Measurements from ENCODE around the gene CD84.
"Not testable (repeated sequence)": the region's sequence is repeated elsewhere in the genome, so short reads cannot be mapped to it uniquely, and the experiment has no call there.

CD84 gene

DNA sequence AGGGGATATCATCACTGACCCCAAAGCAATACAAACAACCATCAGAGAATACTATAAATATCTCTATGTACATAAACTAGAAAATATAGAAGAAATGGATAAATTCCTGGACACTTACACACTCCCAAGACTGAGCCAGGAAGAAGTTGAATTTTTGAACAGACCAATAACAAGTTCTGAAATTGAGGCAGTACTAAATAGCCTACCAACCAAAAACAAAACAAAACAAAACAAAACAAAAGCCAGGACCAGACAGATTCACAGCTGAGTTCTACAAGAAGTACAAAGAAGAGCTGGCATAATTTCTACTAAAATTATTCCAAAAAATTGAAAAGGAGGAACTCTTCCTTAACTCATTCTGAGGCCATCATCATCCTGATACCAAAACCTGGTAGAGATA lies 18.5 kb downstream of the CD84 start:
- H4K91ac ChIP-seq (ENCODE audit: low read length): no peak overlapping the region
- no peak overlapping the region for H2AK5ac ChIP-seq (ENCODE audit: low read length, severe bottlenecking)
- no peak overlapping the region for H2BK12ac ChIP-seq (ENCODE audit: low read length in 2 of 2)
- H3K4ac ChIP-seq (ENCODE audit: low read depth in 1 of 2, low read length in 2 of 2): no peak overlapping the region
- DNase-seq: no peak
- no peak overlapping the region for H2BK5ac ChIP-seq (ENCODE audit: low read depth, low read length, poor library complexity, severe bottlenecking)
- H2BK15ac ChIP-seq (ENCODE audit: low read depth, poor library complexity, severe bottlenecking): no peak overlapping the region
- no peaks in the 10 kb centered on the region for H3K79me1 ChIP-seq (replicated peaks; ENCODE audit: low read length, poor library complexity, severe bottlenecking)
- H3K4me3 ChIP-seq (ENCODE audit: insufficient read depth in 1 of 2, low read depth in 1 of 2, low read length in 2 of 2): no peak overlapping the region
- H3K36me3 ChIP-seq (ENCODE audit: control insufficient read depth in 1 of 2, insufficient read depth in 2 of 2, low read depth in 1 of 2, low read length in 2 of 2): no peaks in the 10 kb centered on the region
- no peak overlapping the region for H3K14ac ChIP-seq (ENCODE audit: low read length in 2 of 2)
- peaks cover 0 to 3% of the 10 kb centered on the region in 2 experiments for H3K27me3 ChIP-seq (ENCODE audit: control insufficient read depth in 1 of 2, insufficient read depth in 1 of 2, low read length in 2 of 2)
- H2AFZ ChIP-seq (ENCODE audit: low read depth, low read length): no peak overlapping the region
- no peak overlapping the region for H3K18ac ChIP-seq (ENCODE audit: low read depth in 1 of 2, low read length in 2 of 2)
- no peak overlapping the region for H3K27ac ChIP-seq (ENCODE audit: low read length, poor library complexity, severe bottlenecking)
- no peak overlapping the region for H3K23ac ChIP-seq (ENCODE audit: low read length in 2 of 2)
- H4K8ac ChIP-seq (ENCODE audit: low read length): no peak overlapping the region
- H2BK120ac ChIP-seq (ENCODE audit: low read depth, low read length): no peak overlapping the region
- no peaks in the 10 kb centered on the region for H3K4me1 ChIP-seq (ENCODE audit: control insufficient read depth, insufficient read depth, low read depth, low read length)
- peaks cover 3% of the 10 kb centered on the region for H3K9me3 ChIP-seq (ENCODE audit: control insufficient read depth, low read length)
- no peak overlapping the region for H3K4me2 ChIP-seq (ENCODE audit: low read length, poor library complexity, severe bottlenecking)
- no peak overlapping the region for H3K9ac ChIP-seq (ENCODE audit: low read length)

DNA sequence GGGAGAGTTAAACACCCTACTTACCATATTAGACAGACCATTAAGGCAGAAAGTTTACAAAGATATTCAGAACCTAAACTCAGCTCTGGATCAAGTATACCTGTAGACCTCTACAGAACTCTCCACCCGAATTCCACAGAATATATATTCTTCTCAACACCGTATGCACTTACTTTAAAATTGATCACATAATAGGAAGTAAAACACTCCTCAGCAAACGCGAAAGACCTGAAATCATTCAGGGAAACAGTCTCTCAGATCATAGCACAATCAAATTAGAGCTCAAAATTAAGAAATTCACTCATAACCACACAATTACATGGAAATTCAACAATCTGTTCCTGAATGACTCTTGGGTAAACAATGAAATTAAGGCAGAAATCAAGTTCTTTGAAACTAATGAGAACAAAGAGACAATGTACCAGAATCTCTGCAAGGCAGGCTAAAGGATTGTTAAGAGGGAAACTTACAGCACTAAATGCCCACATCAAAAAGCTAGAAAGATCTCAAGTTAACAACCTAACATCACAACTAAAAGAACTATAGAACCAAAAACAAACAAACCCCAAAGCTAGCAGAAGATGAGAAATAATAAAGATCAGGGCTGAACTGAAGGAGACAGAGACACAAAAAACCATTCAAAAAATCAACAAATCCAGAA lies 19.1 kb downstream of the CD84 start:
- Histone ChIP-seq H4K8ac (ENCODE audit: low read length) (no peak overlapping the region), H2AFZ (ENCODE audit: low read depth, low read length) (no peak overlapping the region), H3K9ac (ENCODE audit: low read length) (no peak overlapping the region), H2AK5ac (ENCODE audit: low read length, severe bottlenecking) (no peak overlapping the region), H3K9me3 (ENCODE audit: control insufficient read depth, low read length) (peaks cover 3% of the 10 kb centered on the region), H3K18ac (ENCODE audit: low read depth in 1 of 2, low read length in 2 of 2) (no peak overlapping the region), H3K4me3 (ENCODE audit: insufficient read depth in 1 of 2, low read depth in 1 of 2, low read length in 2 of 2) (no peak overlapping the region), H3K4me1 (ENCODE audit: control insufficient read depth, insufficient read depth, low read depth, low read length) (no peaks in the 10 kb centered on the region), H3K79me1 (replicated peaks; ENCODE audit: low read length, poor library complexity, severe bottlenecking) (no peaks in the 10 kb centered on the region), H3K27ac (ENCODE audit: low read length, poor library complexity, severe bottlenecking) (no peak overlapping the region), H3K23ac (ENCODE audit: low read length in 2 of 2) (no peak overlapping the region), H4K91ac (ENCODE audit: low read length) (no peak overlapping the region), H2BK5ac (ENCODE audit: low read depth, low read length, poor library complexity, severe bottlenecking) (no peak overlapping the region), H2BK12ac (ENCODE audit: low read length in 2 of 2) (no peak overlapping the region), H3K27me3 (ENCODE audit: control insufficient read depth in 1 of 2, insufficient read depth in 1 of 2, low read length in 2 of 2) (peaks cover 0 to 3% of the 10 kb centered on the region in 2 experiments), H3K14ac (ENCODE audit: low read length in 2 of 2) (no peak overlapping the region), H3K4ac (ENCODE audit: low read depth in 1 of 2, low read length in 2 of 2) (no peak overlapping the region), H3K36me3 (ENCODE audit: control insufficient read depth in 1 of 2, insufficient read depth in 2 of 2, low read depth in 1 of 2, low read length in 2 of 2) (no peaks in the 10 kb centered on the region), H2BK15ac (ENCODE audit: low read depth, poor library complexity, severe bottlenecking) (no peak overlapping the region), H3K4me2 (ENCODE audit: low read length, poor library complexity, severe bottlenecking) (no peak overlapping the region), H2BK120ac (ENCODE audit: low read depth, low read length) (no peak overlapping the region)
- DNase-seq: no peak
- 82% methylated on average over 4 of the region's 4 CpGs for WGBS

DNA sequence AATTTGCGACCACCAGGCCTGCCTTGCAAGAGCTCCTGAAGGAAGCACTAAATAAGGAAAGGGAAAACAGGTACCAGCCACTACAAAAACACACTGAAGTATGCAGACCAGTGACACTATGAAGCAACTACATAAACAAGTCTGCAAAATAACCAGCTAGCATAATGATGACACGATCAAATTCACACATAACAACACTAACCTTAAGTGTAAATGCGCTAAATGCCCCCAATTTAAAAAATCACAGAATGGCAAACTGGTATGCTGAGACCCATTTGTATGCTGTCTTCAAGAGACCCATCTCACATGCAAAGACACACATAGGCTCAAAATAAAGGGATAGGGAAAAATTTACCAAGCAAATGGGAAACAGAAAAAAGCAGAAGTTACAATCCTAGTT lies 19.9 kb downstream of the CD84 start:
- not testable (repeated sequence) for H4K91ac ChIP-seq (ENCODE audit: low read length); H3K27me3 ChIP-seq (ENCODE audit: control insufficient read depth in 1 of 2, insufficient read depth in 1 of 2, low read length in 2 of 2); H3K4me1 ChIP-seq (ENCODE audit: control insufficient read depth, insufficient read depth, low read depth, low read length); H3K79me1 ChIP-seq (replicated peaks; ENCODE audit: low read length, poor library complexity, severe bottlenecking); H3K9me3 ChIP-seq (ENCODE audit: control insufficient read depth, low read length); H4K8ac ChIP-seq (ENCODE audit: low read length); H2BK15ac ChIP-seq (ENCODE audit: low read depth, poor library complexity, severe bottlenecking); H3K4me3 ChIP-seq (ENCODE audit: insufficient read depth in 1 of 2, low read depth in 1 of 2, low read length in 2 of 2); H3K4ac ChIP-seq (ENCODE audit: low read depth in 1 of 2, low read length in 2 of 2); H2BK120ac ChIP-seq (ENCODE audit: low read depth, low read length); H3K4me2 ChIP-seq (ENCODE audit: low read length, poor library complexity, severe bottlenecking); H2AFZ ChIP-seq (ENCODE audit: low read depth, low read length); H3K27ac ChIP-seq (ENCODE audit: low read length, poor library complexity, severe bottlenecking); H3K23ac ChIP-seq (ENCODE audit: low read length in 2 of 2); H3K36me3 ChIP-seq (ENCODE audit: control insufficient read depth in 1 of 2, insufficient read depth in 2 of 2, low read depth in 1 of 2, low read length in 2 of 2); DNase-seq; H3K9ac ChIP-seq (ENCODE audit: low read length); H2AK5ac ChIP-seq (ENCODE audit: low read length, severe bottlenecking); H2BK12ac ChIP-seq (ENCODE audit: low read length in 2 of 2); H3K14ac ChIP-seq (ENCODE audit: low read length in 2 of 2); H3K18ac ChIP-seq (ENCODE audit: low read depth in 1 of 2, low read length in 2 of 2); H2BK5ac ChIP-seq (ENCODE audit: low read depth, low read length, poor library complexity, severe bottlenecking)
- WGBS: 70% methylated on average over 3 of the region's 3 CpGs

DNA sequence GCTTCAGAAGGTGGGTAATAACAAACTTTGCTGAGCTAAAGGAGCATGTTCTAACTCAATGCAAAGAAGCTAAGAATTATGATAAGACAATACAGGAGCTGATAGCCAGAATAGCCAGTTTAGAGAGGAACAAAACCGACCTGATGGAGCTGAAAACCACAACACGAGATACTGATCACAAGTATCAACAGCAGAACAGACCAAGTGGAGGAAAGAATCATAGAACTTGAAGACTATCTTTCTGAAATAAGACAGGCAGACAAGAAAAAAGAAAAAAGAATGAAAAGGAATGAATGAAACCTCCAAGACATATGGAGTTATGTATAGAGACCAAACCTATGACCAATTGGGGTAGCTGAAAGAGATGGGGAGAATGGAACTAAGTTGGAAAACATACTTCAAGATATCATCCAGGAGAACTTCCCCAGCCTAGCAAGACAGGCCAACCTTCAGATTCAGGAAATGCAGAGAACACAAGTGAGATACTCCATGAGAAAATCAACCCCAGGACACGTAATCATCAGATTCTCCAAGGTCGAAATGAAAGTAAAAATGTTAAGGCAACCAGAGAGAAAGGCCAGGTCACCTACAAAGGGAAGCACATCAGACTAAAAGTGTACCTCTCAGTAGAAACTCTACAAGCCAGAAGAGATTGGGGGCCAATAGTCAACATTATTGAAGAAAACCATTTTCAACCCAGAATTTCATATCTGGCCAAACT lies 20.5 kb downstream of the CD84 start:
- Histone ChIP-seq H4K91ac (ENCODE audit: low read length) (no peak overlapping the region), H2BK5ac (ENCODE audit: low read depth, low read length, poor library complexity, severe bottlenecking) (no peak overlapping the region), H2BK15ac (ENCODE audit: low read depth, poor library complexity, severe bottlenecking) (no peak overlapping the region), H2BK120ac (ENCODE audit: low read depth, low read length) (no peak overlapping the region), H3K4me3 (ENCODE audit: insufficient read depth in 1 of 2, low read depth in 1 of 2, low read length in 2 of 2) (no peak overlapping the region), H2BK12ac (ENCODE audit: low read length in 2 of 2) (no peak overlapping the region), H3K4me2 (ENCODE audit: low read length, poor library complexity, severe bottlenecking) (no peak overlapping the region), H3K27me3 (ENCODE audit: control insufficient read depth in 1 of 2, insufficient read depth in 1 of 2, low read length in 2 of 2) (peaks cover 0 to 3% of the 10 kb centered on the region in 2 experiments), H3K36me3 (ENCODE audit: control insufficient read depth in 1 of 2, insufficient read depth in 2 of 2, low read depth in 1 of 2, low read length in 2 of 2) (no peaks in the 10 kb centered on the region), H3K9ac (ENCODE audit: low read length) (no peak overlapping the region), H3K27ac (ENCODE audit: low read length, poor library complexity, severe bottlenecking) (no peak overlapping the region), H3K23ac (ENCODE audit: low read length in 2 of 2) (no peak overlapping the region), H3K9me3 (ENCODE audit: control insufficient read depth, low read length) (peaks cover 3% of the 10 kb centered on the region), H3K4me1 (ENCODE audit: control insufficient read depth, insufficient read depth, low read depth, low read length) (no peaks in the 10 kb centered on the region), H3K79me1 (replicated peaks; ENCODE audit: low read length, poor library complexity, severe bottlenecking) (no peaks in the 10 kb centered on the region), H4K8ac (ENCODE audit: low read length) (no peak overlapping the region), H3K14ac (ENCODE audit: low read length in 2 of 2) (no peak overlapping the region), H2AFZ (ENCODE audit: low read depth, low read length) (no peak overlapping the region), H3K18ac (ENCODE audit: low read depth in 1 of 2, low read length in 2 of 2) (no peak overlapping the region), H2AK5ac (ENCODE audit: low read length, severe bottlenecking) (no peak overlapping the region), H3K4ac (ENCODE audit: low read depth in 1 of 2, low read length in 2 of 2) (no peak overlapping the region)
- WGBS: 97% methylated on average over 2 of the region's 4 CpGs
- DNase-seq: no peak
